ENCODE data around the gene THRSP. TPM values are rescaled to one million over a fixed set of nuclear protein-coding genes. Genes with fewer than 3 reads are reported as not detected.
"Not testable (repeated sequence)": the region's sequence is repeated elsewhere in the genome, so short reads cannot be mapped to it uniquely, and the experiment has no call there.

THRSP gene
- total RNA-seq, 1 donor from 2014 or later = not detected

- no peak for DNase-seq (ENCODE audit: extremely low read depth, low read depth, low spot score)
Observed at GRCh38 chr11:78038697-78039313, 24.9 kb upstream of the THRSP start.

DNA sequence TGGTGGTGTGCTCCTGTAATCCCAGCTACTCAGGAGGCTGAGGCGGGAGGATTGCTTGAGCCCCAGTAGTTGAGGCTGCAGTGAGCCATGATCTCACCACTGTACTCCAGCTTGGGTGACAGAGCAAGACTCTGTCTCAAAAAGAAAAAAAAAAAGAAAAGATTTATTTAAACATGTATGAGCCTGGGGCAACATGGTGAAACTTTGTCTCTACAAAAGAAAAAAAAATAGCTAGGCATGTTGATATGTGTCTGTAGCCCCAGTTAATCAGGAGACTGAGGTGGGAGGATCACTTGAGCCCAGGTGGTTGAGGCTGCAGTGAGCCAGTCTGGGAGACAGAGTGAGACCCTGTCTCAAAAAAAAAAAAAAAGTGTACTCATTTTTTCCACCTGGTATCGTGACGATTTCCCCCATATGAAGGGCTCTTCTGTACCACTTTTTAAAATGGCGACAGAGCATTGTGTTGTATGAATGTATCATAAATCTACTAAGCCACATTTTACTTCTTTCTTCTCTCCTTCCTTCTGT, 24.2 kb upstream of the THRSP start:
- no peak for DNase-seq (ENCODE audit: extremely low read depth, low read depth, low spot score)

DNA sequence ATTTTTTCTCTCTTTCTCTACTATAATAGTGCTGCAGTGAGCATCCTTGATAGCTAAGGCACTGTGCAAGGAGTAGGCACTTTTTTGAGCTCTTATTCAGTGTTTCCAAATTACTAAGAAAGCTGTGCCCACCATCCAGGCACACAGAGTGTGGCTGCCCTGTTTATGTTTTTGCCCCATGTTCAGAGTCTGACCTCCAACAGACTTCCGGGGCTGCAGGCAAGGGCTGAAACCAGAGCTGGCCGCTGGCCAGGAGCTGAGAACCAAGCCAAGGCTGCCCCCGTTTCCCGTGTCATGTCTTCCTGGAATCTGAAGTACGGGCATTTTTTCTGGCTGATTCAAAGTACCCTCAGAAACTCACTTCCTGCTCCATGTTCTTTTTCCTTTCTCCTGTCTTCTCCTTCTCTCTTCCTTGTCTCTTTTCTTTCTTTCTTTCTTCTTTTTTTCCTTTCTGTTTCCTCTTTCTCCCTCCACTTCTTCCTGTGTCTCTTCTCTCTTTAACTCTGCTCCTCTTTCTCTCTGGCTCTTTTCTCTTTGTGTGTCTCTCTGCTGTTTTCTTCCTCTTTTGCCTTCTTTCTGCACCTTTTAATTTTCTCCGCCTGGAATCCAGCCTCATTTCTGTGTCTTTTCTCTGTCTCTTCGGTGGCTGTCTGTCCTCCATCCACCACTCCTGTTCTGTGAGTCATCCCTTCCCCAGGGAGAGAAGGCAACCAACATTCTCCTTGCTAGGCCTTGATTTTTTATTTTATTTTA, 23.6 kb upstream of the THRSP start:
- no peak for DNase-seq (ENCODE audit: extremely low read depth, low read depth, low spot score)

- no peak for DNase-seq (ENCODE audit: extremely low read depth, low read depth, low spot score)
Observed at GRCh38 chr11:78040691-78041379, 22.8 kb upstream of the THRSP start.

DNA sequence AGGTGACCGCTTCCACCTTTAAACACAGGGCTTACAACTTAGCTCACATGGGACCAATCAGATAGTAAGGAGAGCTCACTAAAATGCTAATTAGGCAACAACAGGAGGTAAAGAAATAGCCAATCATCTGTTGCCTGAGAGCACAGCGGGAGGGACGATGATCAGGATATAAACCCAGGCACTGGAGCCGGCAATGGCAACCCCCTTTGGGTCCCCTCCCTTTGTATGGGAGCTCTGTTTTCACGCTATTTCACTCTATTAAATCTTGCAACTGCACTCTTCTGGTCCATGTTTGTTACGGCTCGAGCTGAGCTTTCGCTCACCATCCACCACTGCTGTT, 22.3 kb upstream of the THRSP start:
- not testable (repeated sequence) for DNase-seq (ENCODE audit: extremely low read depth, low read depth, low spot score)

DNA sequence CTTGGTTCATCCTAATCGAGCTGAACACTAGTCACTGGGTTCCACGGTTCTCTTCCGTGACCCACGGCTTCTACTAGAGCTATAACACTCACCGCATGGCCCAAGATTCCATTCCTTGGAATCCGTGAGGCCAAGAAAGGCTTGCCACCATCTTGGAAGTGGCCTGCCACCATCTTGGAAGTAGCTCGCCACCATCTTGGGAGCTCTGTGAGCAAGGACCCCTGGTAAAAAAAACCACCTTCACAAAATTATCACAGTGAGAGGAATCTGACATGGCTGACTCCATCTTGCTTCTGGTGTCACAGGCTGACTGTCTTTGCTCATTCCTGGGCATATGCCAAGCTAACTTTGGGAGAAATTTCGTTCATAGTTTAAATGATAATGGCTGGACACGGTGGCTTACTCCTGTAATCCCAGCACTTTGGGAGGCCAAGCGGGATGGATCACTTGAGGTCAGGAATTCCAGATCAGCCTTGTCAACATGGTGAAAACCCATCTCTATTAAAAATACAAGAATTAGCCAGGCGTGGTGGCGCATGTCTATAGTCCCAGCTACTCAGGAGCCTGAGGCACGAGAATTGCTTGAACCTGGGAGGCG, 21.7 kb upstream of the THRSP start:
- no peak for DNase-seq (ENCODE audit: extremely low read depth, low read depth, low spot score)

DNA sequence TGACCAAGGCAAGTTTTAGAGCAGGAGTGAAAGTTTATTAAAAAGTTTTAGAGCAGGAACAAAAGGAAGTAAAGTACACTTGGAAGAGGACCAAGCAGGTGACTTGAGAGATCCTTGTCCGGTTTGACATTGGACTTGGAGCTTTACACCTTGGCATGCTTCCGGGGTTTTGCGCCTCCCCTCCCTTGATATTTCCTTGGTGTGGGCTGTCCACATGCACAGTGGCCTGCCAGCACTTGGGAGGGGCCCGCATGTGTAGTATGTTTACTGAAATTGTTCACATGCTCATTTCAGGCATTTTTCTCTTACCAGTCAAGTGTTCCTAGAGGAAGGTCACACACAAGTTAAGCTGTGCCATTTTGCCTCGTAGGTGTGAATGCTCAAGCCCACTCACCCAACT, 19.0 kb upstream of the THRSP start:
- no peak for DNase-seq (ENCODE audit: extremely low read depth, low read depth, low spot score)

DNA sequence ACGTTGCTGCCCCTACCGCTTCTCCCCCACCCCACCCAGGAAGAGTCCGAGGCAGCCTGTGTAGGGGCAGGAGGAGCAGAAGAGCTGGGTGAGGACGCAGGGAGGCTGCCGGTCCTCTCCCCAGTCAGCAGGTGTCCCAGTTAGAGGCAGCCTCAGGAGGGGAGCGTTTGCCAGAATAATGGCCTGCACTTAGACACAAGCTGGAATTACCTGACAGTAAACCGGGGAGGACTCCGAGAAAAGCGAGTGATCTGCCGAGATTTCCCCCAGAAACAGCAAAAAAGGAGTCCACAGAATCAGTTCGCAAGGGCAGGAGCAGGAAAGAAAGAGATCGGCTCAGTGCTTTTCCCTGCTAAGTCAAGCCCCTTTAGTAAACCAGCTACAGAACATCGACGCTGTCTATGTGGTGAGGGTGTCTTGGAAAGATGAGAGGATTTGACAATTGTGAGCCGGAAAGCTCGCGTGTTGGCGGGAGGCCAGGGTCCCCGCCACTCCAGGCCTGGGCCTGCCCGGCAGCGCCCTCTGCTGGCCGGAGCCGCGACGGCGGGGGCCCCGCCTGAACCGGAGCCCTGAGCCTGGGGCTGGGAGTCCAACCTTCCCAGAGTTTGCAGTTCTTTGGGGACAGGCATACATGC, 17.7 kb upstream of the THRSP start:
- no peak for DNase-seq (ENCODE audit: extremely low read depth, low read depth, low spot score)

GRCh38 chr11:78046486-78046854, 17.2 kb upstream of the THRSP start:
- no peak for DNase-seq (ENCODE audit: extremely low read depth, low read depth, low spot score)

GRCh38 chr11:78048561-78048960, 15.1 kb upstream of the THRSP start:
- DNase-seq (ENCODE audit: extremely low read depth, low read depth, low spot score) = no peak

GRCh38 chr11:78049348-78049747, 14.3 kb upstream of the THRSP start:
- DNase-seq (ENCODE audit: extremely low read depth, low read depth, low spot score) = no peak

GRCh38 chr11:78050964-78051831, 12.5 kb upstream of the THRSP start:
- DNase-seq (ENCODE audit: extremely low read depth, low read depth, low spot score) = no peak

- no peak for DNase-seq (ENCODE audit: extremely low read depth, low read depth, low spot score)
Observed at GRCh38 chr11:78054971-78055370, 8.7 kb upstream of the THRSP start.

DNA sequence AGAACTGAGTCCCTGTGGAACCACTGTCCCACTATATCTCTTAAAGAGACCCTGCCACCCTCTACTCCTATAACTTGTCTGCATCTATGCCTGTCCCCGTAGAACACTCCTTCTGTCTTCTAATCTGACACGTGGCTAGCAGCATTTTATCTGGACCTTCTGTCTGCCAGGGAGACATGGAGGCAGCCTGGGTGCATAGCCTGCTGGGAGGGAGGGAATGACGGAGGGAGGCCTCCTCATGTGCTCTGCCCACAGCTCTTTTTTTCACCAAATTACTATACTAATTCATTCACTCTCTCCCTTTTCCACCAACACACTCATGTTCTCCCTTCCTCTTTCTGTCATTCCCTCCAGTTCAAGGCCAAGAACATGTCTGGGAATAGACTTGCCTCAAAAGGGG, 7.6 kb upstream of the THRSP start:
- DNase-seq (ENCODE audit: extremely low read depth, low read depth, low spot score) = no peak

DNA sequence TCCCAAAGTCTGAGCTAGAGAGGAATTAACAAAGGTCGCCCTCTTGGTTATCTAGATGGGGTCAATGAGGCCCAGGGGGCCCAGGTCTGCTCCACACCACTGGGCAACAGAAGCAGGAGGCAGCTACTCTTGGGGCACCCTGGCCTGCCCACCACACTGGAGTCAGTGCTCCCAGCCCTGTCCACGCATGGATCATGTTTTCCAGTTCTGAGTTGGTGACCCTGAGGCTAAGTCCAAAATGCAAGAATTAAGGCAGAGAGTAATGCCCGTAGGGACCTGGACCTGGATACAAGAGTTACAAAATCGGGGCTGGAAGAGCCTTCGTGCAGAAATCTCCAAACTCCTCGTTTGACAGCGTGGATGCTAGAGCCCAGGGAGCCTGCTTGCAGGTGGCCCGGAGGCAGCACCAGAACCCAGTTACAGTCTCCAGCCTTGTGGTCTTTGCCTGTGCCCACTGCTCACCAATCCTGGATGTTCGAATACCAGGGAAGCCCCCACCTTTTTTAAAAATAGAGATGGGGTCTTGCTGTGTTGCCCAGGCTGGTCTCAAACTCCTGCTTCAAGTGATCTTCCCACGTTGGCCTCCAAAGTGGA, 6.1 kb upstream of the THRSP start:
- DNase-seq (ENCODE audit: extremely low read depth, low read depth, low spot score) = no peak

DNA sequence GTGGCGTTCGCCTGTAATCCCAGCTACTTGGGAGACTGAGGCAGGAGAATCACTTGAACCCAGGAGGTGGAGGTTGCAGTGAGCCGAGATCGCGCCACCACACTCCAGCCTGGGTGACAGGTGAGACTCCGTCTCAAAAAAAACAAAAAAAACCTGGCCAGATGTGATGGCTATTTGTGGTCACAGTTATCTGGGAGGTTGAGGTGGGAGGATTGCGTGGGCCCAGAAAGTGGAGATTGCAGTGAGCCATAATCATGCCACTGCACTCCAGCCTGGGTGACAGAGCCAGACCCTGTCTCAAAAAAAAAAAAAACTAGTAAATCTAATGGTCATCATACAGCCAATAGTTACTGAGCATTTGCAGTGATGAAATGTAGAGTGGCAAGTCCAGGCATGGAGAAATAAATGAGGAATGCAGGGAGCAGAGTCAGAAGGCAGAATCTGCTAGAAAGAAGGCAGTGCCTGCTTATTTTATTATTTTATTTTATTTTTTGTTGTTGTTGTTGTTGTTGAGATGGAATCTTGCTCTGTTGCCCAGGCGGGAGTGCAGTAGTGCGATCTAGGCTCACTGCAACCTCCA, 3.8 kb upstream of the THRSP start:
- not testable (repeated sequence) for DNase-seq (ENCODE audit: extremely low read depth, low read depth, low spot score)

- no peak for DNase-seq (ENCODE audit: extremely low read depth, low read depth, low spot score)
Observed at GRCh38 chr11:78060533-78060932, 3.1 kb upstream of the THRSP start.

- no peak for DNase-seq (ENCODE audit: extremely low read depth, low read depth, low spot score)
Observed at GRCh38 chr11:78061088-78061920, 2.4 kb upstream of the THRSP start.

Data from glomerular endothelial cell (primary cell).